Gastroesophageal sphincter (tissue), 4 donors: ENCODE results near the gene PIK3IP1. TPM values are rescaled to one million over a fixed set of nuclear protein-coding genes. Genes with fewer than 3 reads are reported as not detected.

Source experiments
- ATAC-seq: fragments of 150-250 bp; one replicate; pipeline ENCODE4 v1.9.1; 2016; ENCODE audit warnings: mild to moderate bottlenecking, moderate library complexity
- H3K27ac ChIP-seq, 4 donors: fragments of 200-600 bp; sonication (generic) in 3 of 4; 1 replicate in 3 of 4; 2 replicates in 1 of 4; pipeline ENCODE4 v1.5.1; 2016 to 2019
- H3K27me3 ChIP-seq: fragments of 200-600 bp; sonication (generic); one replicate; pipeline ENCODE4 v1.5.1; 2019
- H3K36me3 ChIP-seq, 2 donors: fragments of 200-600 bp; sonication (generic); one replicate each; pipeline ENCODE4 v1.5.1; 2019; ENCODE audit warnings: control low read depth in 1 of 2
- H3K4me1 ChIP-seq, 3 donors: fragments of 200-600 bp; sonication (generic); 1 replicate in 2 of 3; 2 replicates in 1 of 3; pipeline ENCODE4 v1.5.1; 2016 to 2019; ENCODE audit warnings: control low read depth in 2 of 3
- H3K4me3 ChIP-seq, 2 donors: fragments of 200-600 bp; sonication (generic); one replicate each; pipeline ENCODE4 v1.5.1; 2019; ENCODE audit warnings: mild to moderate bottlenecking in 1 of 2, moderate library complexity in 1 of 2
- H3K9me3 ChIP-seq, 3 donors: fragments of 200-600 bp; sonication (generic); one replicate each; pipeline ENCODE4 v1.5.1; 2017 to 2019; ENCODE audit warnings: control low read depth in 2 of 3
- EP300 ChIP-seq: sonication (generic); formaldehyde crosslinking; IDR thresholded peaks from one replicate; pipeline ENCODE4 v1.6.1; 2017; ENCODE audit warnings: antibody characterized with exemption, mild to moderate bottlenecking
- POLR2A ChIP-seq, 2 donors: fragments of 450-650 bp; IDR thresholded peaks; one replicate each; pipeline ENCODE4 v1.6.1; 2017; ENCODE audit warnings: antibody characterized with exemption in 2 of 2, mild to moderate bottlenecking in 2 of 2, moderate library complexity in 1 of 2
- POLR2AphosphoS5 ChIP-seq: sonication (generic); formaldehyde crosslinking; IDR thresholded peaks from one replicate; pipeline ENCODE4 v1.6.1; 2017; ENCODE audit warnings: antibody characterized with exemption
- WGBS, 2 donors: methylation state at CpG; one replicate each; pipeline ENCODE4 v1.1.5; 2018; ENCODE audit warnings: low coverage in 1 of 2; 5-methylcytosine and 5-hydroxymethylcytosine counted together
- total RNA-seq, 4 donors: library from RNA; depleted of rRNA; stranded (reverse); fragments of >200 nt; gene quantifications; one replicate each; pipeline ENCODE4 v1.1.0, GENCODE V29; 2016
- TF ChIP-seq, protein P1 (sequence below), 4 experiments: fragments of 200-600 bp in 2 of 4; fragments of 450-650 bp in 2 of 4; sonication (generic) in 1 of 4; IDR thresholded peaks; one replicate each; pipeline ENCODE4 v1.5.1; 2017 to 2019; ENCODE audit warnings: antibody characterized with exemption in 4 of 4, mild to moderate bottlenecking in 2 of 4, moderate library complexity in 2 of 4

The PIK3IP1 gene, protein sequence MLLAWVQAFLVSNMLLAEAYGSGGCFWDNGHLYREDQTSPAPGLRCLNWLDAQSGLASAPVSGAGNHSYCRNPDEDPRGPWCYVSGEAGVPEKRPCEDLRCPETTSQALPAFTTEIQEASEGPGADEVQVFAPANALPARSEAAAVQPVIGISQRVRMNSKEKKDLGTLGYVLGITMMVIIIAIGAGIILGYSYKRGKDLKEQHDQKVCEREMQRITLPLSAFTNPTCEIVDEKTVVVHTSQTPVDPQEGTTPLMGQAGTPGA
- total RNA-seq = 10 to 100 TPM; 28.8 to 53.7 (median 37.8) TPM

DNA sequence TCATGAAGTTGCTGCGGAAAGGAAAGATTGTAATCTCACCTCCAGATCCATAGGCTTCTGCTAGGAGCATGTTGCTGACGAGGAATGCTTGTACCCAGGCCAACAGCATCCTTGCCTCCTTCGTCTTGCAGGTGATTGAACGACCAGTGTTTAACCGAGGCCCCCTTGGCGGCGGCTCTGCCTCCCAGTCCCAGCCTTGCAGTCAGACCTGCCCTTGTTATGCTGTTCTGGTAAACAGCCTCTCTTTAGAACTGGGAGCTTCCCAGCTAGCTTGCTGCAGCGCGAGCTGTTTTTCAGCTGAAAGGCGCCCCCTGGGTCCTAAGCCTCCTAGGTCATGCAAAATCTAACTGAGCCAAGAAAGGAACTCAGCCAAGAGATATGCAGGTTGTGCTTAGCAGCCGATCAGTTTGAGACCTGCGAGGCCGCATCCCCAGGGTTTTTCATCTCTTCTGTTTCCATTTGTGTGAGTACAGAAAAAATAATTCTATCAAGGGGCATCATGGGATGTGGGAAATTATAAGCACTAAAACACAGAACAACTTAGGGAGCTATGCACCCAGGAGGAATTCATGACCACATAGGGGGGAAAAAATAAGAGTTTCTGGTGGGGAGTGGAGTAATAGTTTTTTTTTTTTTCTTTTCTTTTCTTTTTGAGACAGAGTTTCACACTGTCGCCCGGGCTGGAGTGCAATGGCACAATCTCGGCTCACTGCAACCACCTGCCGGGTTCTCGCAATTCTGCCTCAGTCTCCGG lies at the start of gene PIK3IP1:
Gene PIK3IP1 (minus strand): TSS at position 253 of the 754 bp plus-strand sequence. CDS start 144 bp downstream, at position 109.
- WGBS, 2 donors = 16 to 19% methylated on average over 12 to 16 of the region's 19 CpGs
- no peaks in the 10 kb centered on the region for H3K27me3 ChIP-seq
- H3K27ac ChIP-seq = peak within 1 kb of the TSS; percentile 93 to 99 (median 98)
- peak within 1 kb of the TSS; percentile 53 to 86 for H3K4me3 ChIP-seq
- H3K4me1 ChIP-seq = peaks cover 5 to 77% (median 36%) of the 10 kb centered on the region in 3 donors
- peaks cover 0 to 23% of the 10 kb centered on the region in 2 donors for H3K36me3 ChIP-seq
- peak; percentile 64 for ATAC-seq
- TF ChIP-seq, protein P1, sequence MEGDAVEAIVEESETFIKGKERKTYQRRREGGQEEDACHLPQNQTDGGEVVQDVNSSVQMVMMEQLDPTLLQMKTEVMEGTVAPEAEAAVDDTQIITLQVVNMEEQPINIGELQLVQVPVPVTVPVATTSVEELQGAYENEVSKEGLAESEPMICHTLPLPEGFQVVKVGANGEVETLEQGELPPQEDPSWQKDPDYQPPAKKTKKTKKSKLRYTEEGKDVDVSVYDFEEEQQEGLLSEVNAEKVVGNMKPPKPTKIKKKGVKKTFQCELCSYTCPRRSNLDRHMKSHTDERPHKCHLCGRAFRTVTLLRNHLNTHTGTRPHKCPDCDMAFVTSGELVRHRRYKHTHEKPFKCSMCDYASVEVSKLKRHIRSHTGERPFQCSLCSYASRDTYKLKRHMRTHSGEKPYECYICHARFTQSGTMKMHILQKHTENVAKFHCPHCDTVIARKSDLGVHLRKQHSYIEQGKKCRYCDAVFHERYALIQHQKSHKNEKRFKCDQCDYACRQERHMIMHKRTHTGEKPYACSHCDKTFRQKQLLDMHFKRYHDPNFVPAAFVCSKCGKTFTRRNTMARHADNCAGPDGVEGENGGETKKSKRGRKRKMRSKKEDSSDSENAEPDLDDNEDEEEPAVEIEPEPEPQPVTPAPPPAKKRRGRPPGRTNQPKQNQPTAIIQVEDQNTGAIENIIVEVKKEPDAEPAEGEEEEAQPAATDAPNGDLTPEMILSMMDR (IDR thresholded peaks at IDR 0.05) = peak in 3 of 4 experiments; percentile 58 to 75 (median 65)
- peak; percentile 98 for TF ChIP-seq POLR2AphosphoS5
- TF ChIP-seq POLR2A (IDR thresholded peaks at IDR 0.05) = peak; percentile 89 to 93
- TF ChIP-seq EP300 = no peak
- no peaks in the 10 kb centered on the region for H3K9me3 ChIP-seq

- H3K27ac ChIP-seq = peak overlapping the region in 2 of 4 donors; percentile 77 to 89
Observed at GRCh38 chr22:31341386-31342088, 49.2 kb upstream of the PIK3IP1 start.

DNA sequence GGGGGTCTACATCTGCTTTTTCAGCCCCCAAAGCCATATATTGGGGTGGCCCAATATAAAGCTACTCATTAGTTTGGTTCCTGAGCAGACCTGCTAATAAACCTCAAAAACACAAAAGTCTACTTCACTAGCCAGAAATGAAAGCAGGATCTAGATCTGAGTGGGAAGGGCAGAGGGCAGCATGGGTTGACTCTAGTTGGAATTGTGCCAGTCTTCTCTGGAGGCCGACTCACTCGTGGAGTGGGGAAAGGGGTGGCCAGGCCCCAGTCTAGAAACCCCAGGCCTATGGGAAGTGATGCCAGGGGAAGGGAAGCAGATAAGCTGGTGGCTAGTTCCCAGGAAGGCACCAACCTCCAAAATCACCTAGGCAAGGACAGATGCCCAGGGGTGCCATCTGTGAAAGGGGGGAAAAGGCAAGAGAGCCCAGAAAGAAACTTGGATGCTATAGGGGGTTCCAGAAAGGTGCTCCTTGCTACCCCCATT lies 48.5 kb upstream of the PIK3IP1 start:
- peaks cover 0 to 74% (median 38%) of the 10 kb centered on the region in 3 donors for H3K4me1 ChIP-seq
- TF ChIP-seq, protein P1 (IDR thresholded peaks at IDR 0.05) = no peak
- no peak for TF ChIP-seq EP300
- no peak for TF ChIP-seq POLR2AphosphoS5
- no peak for TF ChIP-seq POLR2A (IDR thresholded peaks at IDR 0.05)
- no peak for ATAC-seq
- peaks cover 0 to 65% of the 10 kb centered on the region in 2 donors for H3K36me3 ChIP-seq
- 50% methylated on average over 2 of the region's 2 CpGs; no CpG with 5 or more reads in 1 of the 2 donors for WGBS, 2 donors
- H3K27me3 ChIP-seq = no peaks in the 10 kb centered on the region
- no peak overlapping the region for H3K27ac ChIP-seq
- H3K4me3 ChIP-seq = no peak overlapping the region
- H3K9me3 ChIP-seq = no peaks in the 10 kb centered on the region

More at GRCh38 chr22:31341386-31342088, 49.2 kb upstream of the PIK3IP1 start:
- 71% methylated on average over 4 of the region's 14 CpGs; no CpG with 5 or more reads in 1 of the 2 donors for WGBS, 2 donors
- no peaks in the 10 kb centered on the region for H3K9me3 ChIP-seq
- TF ChIP-seq POLR2A (IDR thresholded peaks at IDR 0.05) (no peak), POLR2AphosphoS5 (no peak), EP300 (no peak)
- TF ChIP-seq, protein P1 (IDR thresholded peaks at IDR 0.05) = no peak
- H3K4me1 ChIP-seq = peaks cover 0 to 74% (median 38%) of the 10 kb centered on the region in 3 donors
- peaks cover 0 to 62% of the 10 kb centered on the region in 2 donors for H3K36me3 ChIP-seq
- no peaks in the 10 kb centered on the region for H3K27me3 ChIP-seq
- ATAC-seq = no peak
- no peak overlapping the region for H3K4me3 ChIP-seq

- TF ChIP-seq, protein P1 (IDR thresholded peaks at IDR 0.05) = no peak
- TF ChIP-seq EP300 (no peak), POLR2AphosphoS5 (no peak), POLR2A (IDR thresholded peaks at IDR 0.05) (no peak)
- Histone ChIP-seq H3K4me1 (peaks cover 0 to 70% (median 36%) of the 10 kb centered on the region in 3 donors), H3K9me3 (no peaks in the 10 kb centered on the region)
Observed at GRCh38 chr22:31340360-31340759, 48.1 kb upstream of the PIK3IP1 start.

More at GRCh38 chr22:31340360-31340759, 48.1 kb upstream of the PIK3IP1 start:
- Histone ChIP-seq H3K27me3 (no peaks in the 10 kb centered on the region), H3K27ac (peak overlapping the region in 1 of 4 donors; percentile 20), H3K4me3 (no peak overlapping the region), H3K36me3 (peaks cover 0 to 69% of the 10 kb centered on the region in 2 donors)
- ATAC-seq = no peak
- 70 to 85% methylated on average over 2 to 6 of the region's 6 CpGs for WGBS, 2 donors
